HEK293 (cell line): Measurements from ENCODE around the gene LDLRAP1.

Experiments
- KLF16 ChIP-seq: fragments of 450-650 bp; formaldehyde crosslinking; IDR thresholded peaks from 2 replicates; pipeline ENCODE4 v1.5.1; 2017; ENCODE audit warnings: missing biosample characterization, missing genetic modification characterization
- MYNN ChIP-seq: fragments of 450-650 bp; formaldehyde crosslinking; IDR thresholded peaks from 2 replicates; pipeline ENCODE4 v1.5.1; 2016; ENCODE audit warnings: missing biosample characterization, missing genetic modification characterization, borderline replicate concordance
- RBAK ChIP-seq: fragments of 450-650 bp; formaldehyde crosslinking; IDR thresholded peaks from 2 replicates; pipeline ENCODE4 v1.5.1; 2016; ENCODE audit warnings: missing biosample characterization, missing genetic modification characterization
- SCRT2 ChIP-seq: fragments of 450-650 bp; formaldehyde crosslinking; IDR thresholded peaks from 2 replicates; pipeline ENCODE4 v1.5.1; 2016; ENCODE audit warnings: missing biosample characterization, missing genetic modification characterization
- ZNF2 ChIP-seq: fragments of 450-650 bp; formaldehyde crosslinking; IDR thresholded peaks from 2 replicates; pipeline ENCODE4 v1.5.1; 2016; ENCODE audit warnings: missing biosample characterization, missing genetic modification characterization
- ZNF239 ChIP-seq: fragments of 450-650 bp; formaldehyde crosslinking; IDR thresholded peaks from 2 replicates; pipeline ENCODE4 v1.5.1; 2016; ENCODE audit warnings: missing biosample characterization, missing genetic modification characterization
- ZNF302 ChIP-seq: fragments of 450-650 bp; formaldehyde crosslinking; IDR thresholded peaks from 2 replicates; pipeline ENCODE4 v1.5.1; 2016; ENCODE audit warnings: missing biosample characterization, missing genetic modification characterization, low read depth
- ZNF621 ChIP-seq: fragments of 450-650 bp; formaldehyde crosslinking; IDR thresholded peaks from 2 replicates; pipeline ENCODE4 v1.5.1; 2017; ENCODE audit warnings: missing biosample characterization, missing genetic modification characterization
- TF ChIP-seq, protein P1 (sequence below): fragments of 450-650 bp; formaldehyde crosslinking; IDR thresholded peaks from 2 replicates; pipeline ENCODE4 v1.5.1; 2016; ENCODE audit warnings: missing biosample characterization, missing genetic modification characterization
- TF ChIP-seq, protein P2 (sequence below): fragments of 450-650 bp; formaldehyde crosslinking; IDR thresholded peaks from 2 replicates; pipeline ENCODE4 v1.5.1; 2016; ENCODE audit warnings: missing biosample characterization, missing genetic modification characterization
- TF ChIP-seq, protein P3 (sequence below): sonication (generic); formaldehyde crosslinking; IDR thresholded peaks from 2 replicates; pipeline ENCODE4 v1.8.1; 2022; ENCODE audit warnings: mild to moderate bottlenecking, moderate library complexity, missing genetic modification reagents
- TF ChIP-seq, protein P4 (sequence below): fragments of 450-650 bp; formaldehyde crosslinking; IDR thresholded peaks from 2 replicates; pipeline ENCODE4 v1.5.1; 2016; ENCODE audit warnings: missing biosample characterization, missing genetic modification characterization
- TF ChIP-seq, protein P5 (sequence below): fragments of 450-650 bp; formaldehyde crosslinking; IDR thresholded peaks from 2 replicates; pipeline ENCODE4 v1.5.1; 2016; ENCODE audit warnings: missing biosample characterization, missing genetic modification characterization, low read depth

DNA sequence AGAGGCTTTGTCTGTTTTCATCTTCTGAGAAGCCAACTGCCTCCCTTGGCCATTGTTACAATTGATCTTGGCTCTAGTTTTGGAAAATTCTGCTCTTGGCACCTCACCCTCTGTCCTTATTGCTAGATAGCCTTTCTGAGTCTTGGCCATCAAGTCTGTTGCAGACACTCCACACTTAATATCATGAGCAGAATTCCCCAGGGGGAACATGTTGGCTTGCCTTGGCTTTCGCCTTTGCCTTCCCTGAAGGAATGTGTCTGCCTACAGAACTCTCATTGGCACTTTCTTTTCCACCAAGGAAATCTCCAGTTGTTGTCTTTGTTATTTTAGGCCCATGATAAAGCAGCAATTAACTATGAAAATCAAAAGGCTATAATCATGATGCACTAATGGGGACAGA is 42.7 kb upstream of the LDLRAP1 start:
- TF ChIP-seq MYNN (tag by site-specific recombination) = no peak
- no peak for TF ChIP-seq KLF16 (tag by site-specific recombination)
- no peak for TF ChIP-seq ZNF302 (tag by site-specific recombination)
- TF ChIP-seq, protein P1, sequence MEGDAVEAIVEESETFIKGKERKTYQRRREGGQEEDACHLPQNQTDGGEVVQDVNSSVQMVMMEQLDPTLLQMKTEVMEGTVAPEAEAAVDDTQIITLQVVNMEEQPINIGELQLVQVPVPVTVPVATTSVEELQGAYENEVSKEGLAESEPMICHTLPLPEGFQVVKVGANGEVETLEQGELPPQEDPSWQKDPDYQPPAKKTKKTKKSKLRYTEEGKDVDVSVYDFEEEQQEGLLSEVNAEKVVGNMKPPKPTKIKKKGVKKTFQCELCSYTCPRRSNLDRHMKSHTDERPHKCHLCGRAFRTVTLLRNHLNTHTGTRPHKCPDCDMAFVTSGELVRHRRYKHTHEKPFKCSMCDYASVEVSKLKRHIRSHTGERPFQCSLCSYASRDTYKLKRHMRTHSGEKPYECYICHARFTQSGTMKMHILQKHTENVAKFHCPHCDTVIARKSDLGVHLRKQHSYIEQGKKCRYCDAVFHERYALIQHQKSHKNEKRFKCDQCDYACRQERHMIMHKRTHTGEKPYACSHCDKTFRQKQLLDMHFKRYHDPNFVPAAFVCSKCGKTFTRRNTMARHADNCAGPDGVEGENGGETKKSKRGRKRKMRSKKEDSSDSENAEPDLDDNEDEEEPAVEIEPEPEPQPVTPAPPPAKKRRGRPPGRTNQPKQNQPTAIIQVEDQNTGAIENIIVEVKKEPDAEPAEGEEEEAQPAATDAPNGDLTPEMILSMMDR (tag by site-specific recombination) = no peak
- no peak for TF ChIP-seq ZNF239
- TF ChIP-seq ZNF621 = no peak
- TF ChIP-seq, protein P2, sequence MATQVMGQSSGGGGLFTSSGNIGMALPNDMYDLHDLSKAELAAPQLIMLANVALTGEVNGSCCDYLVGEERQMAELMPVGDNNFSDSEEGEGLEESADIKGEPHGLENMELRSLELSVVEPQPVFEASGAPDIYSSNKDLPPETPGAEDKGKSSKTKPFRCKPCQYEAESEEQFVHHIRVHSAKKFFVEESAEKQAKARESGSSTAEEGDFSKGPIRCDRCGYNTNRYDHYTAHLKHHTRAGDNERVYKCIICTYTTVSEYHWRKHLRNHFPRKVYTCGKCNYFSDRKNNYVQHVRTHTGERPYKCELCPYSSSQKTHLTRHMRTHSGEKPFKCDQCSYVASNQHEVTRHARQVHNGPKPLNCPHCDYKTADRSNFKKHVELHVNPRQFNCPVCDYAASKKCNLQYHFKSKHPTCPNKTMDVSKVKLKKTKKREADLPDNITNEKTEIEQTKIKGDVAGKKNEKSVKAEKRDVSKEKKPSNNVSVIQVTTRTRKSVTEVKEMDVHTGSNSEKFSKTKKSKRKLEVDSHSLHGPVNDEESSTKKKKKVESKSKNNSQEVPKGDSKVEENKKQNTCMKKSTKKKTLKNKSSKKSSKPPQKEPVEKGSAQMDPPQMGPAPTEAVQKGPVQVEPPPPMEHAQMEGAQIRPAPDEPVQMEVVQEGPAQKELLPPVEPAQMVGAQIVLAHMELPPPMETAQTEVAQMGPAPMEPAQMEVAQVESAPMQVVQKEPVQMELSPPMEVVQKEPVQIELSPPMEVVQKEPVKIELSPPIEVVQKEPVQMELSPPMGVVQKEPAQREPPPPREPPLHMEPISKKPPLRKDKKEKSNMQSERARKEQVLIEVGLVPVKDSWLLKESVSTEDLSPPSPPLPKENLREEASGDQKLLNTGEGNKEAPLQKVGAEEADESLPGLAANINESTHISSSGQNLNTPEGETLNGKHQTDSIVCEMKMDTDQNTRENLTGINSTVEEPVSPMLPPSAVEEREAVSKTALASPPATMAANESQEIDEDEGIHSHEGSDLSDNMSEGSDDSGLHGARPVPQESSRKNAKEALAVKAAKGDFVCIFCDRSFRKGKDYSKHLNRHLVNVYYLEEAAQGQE (tag by site-specific recombination) = no peak
- TF ChIP-seq ZNF2 (tag by site-specific recombination) = no peak
- no peak for TF ChIP-seq SCRT2
- TF ChIP-seq, protein P3, sequence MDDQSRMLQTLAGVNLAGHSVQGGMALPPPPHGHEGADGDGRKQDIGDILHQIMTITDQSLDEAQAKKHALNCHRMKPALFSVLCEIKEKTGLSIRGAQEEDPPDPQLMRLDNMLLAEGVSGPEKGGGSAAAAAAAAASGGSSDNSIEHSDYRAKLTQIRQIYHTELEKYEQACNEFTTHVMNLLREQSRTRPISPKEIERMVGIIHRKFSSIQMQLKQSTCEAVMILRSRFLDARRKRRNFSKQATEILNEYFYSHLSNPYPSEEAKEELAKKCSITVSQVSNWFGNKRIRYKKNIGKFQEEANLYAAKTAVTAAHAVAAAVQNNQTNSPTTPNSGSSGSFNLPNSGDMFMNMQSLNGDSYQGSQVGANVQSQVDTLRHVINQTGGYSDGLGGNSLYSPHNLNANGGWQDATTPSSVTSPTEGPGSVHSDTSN = no peak
- no peak for TF ChIP-seq RBAK
- TF ChIP-seq, protein P4, sequence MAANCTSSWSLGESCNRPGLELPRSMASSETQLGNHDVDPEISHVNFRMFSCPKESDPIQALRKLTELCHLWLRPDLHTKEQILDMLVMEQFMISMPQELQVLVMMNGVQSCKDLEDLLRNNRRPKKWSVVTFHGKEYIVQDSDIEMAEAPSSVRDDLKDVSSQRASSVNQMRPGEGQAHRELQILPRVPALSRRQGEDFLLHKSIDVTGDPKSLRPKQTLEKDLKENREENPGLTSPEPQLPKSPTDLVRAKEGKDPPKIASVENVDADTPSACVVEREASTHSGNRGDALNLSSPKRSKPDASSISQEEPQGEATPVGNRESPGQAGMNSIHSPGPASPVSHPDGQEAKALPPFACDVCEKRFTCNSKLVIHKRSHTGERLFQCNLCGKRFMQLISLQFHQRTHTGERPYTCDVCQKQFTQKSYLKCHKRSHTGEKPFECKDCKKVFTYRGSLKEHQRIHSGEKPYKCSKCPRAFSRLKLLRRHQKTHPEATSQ = no peak
- TF ChIP-seq, protein P5, sequence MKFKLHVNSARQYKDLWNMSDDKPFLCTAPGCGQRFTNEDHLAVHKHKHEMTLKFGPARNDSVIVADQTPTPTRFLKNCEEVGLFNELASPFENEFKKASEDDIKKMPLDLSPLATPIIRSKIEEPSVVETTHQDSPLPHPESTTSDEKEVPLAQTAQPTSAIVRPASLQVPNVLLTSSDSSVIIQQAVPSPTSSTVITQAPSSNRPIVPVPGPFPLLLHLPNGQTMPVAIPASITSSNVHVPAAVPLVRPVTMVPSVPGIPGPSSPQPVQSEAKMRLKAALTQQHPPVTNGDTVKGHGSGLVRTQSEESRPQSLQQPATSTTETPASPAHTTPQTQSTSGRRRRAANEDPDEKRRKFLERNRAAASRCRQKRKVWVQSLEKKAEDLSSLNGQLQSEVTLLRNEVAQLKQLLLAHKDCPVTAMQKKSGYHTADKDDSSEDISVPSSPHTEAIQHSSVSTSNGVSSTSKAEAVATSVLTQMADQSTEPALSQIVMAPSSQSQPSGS = no peak
